ENCODE results near the gene GPR27. TPM values are rescaled to one million over a fixed set of nuclear protein-coding genes. Genes with fewer than 3 reads are reported as not detected.
A peak's percentile ranks its signal among the peaks of the same experiment; 100 is the strongest.

GPR27 gene
- total RNA-seq, 3 donors from 2014 or later (not counting 1 experiment from before 2014, with no cell fraction given): 0.14 to 2.8 TPM; not detected in 1

- Mint-ChIP-seq H3K27me3 (ENCODE audit: low read depth in 2 of 2) (no peaks in the 10 kb centered on the region), H3K4me1 (peaks cover 81 to 93% of the 10 kb centered on the region in 2 donors), H3K27ac (peak overlapping the region; percentile 76 to 97), H3K4me3 (peak overlapping the region; percentile 32), H3K36me3 (no peaks in the 10 kb centered on the region), H3K9me3 (no peaks in the 10 kb centered on the region)
- Histone ChIP-seq H3K27ac (ENCODE audit: low read length) (no peak overlapping the region), H3K27me3 (ENCODE audit: control insufficient read depth, insufficient read depth, low read length) (no peaks in the 10 kb centered on the region), H3K36me3 (ENCODE audit: control insufficient read depth, insufficient read depth, low read length) (no peaks in the 10 kb centered on the region), H3K4me1 (ENCODE audit: control insufficient read depth, insufficient read depth, low read length) (peaks cover 26% of the 10 kb centered on the region), H3K9me3 (ENCODE audit: control insufficient read depth, insufficient read depth, low read length) (no peaks in the 10 kb centered on the region), H3K4me3 (ENCODE audit: low read length) (no peak overlapping the region)
- intact Hi-C loops (cut with micrococcal nuclease): no loop called here
- 39% methylated on average over 4 of the region's 4 CpGs for WGBS (ENCODE audit: insufficient coverage)
- ATAC-seq (peak; percentile 44 to 90 (median 71)), DNase-seq (peak in 1 of 2 donors; percentile 52)
- no peak for TF ChIP-seq CTCF (IDR thresholded peaks at IDR 0.05)
Observed at GRCh38 chr3:71718072-71718471, 35.6 kb upstream of the GPR27 start.

- peaks cover 83 to 85% of the 10 kb centered on the region in 2 donors for H3K4me1 Mint-ChIP-seq
- Histone ChIP-seq H3K4me1 (ENCODE audit: control insufficient read depth, insufficient read depth, low read length) (peaks cover 35% of the 10 kb centered on the region), H3K4me3 (ENCODE audit: low read length) (no peak overlapping the region), H3K9me3 (ENCODE audit: control insufficient read depth, insufficient read depth, low read length) (no peaks in the 10 kb centered on the region), H3K36me3 (ENCODE audit: control insufficient read depth, insufficient read depth, low read length) (no peaks in the 10 kb centered on the region), H3K27ac (ENCODE audit: low read length) (peak overlapping the region; percentile 71), H3K27me3 (ENCODE audit: control insufficient read depth, insufficient read depth, low read length) (no peaks in the 10 kb centered on the region)
- ATAC-seq (no peak), DNase-seq (no peak)
- 94% methylated on average over 7 of the region's 7 CpGs for WGBS (ENCODE audit: insufficient coverage)
- no peaks in the 10 kb centered on the region for H3K27me3 Mint-ChIP-seq (ENCODE audit: low read depth in 2 of 2)
- intact Hi-C loops (cut with micrococcal nuclease): loop anchor here (10.0 kb wide), 2 partner anchors 384 to 724 kb away; partner anchors contain the start of gene RYBP
- H3K9me3 Mint-ChIP-seq: no peaks in the 10 kb centered on the region
- H3K36me3 Mint-ChIP-seq: peaks cover 8% of the 10 kb centered on the region
- H3K27ac Mint-ChIP-seq: peak overlapping the region; percentile 95 to 97
- TF ChIP-seq CTCF (IDR thresholded peaks at IDR 0.05): no peak
- H3K4me3 Mint-ChIP-seq: peak overlapping the region; percentile 74
Observed at GRCh38 chr3:71721002-71721401, 32.7 kb upstream of the GPR27 start.

- ATAC-seq: peak in 1 of 3 donors; percentile 16
- Mint-ChIP-seq H3K27me3 (ENCODE audit: low read depth in 2 of 2) (no peaks in the 10 kb centered on the region), H3K9me3 (no peaks in the 10 kb centered on the region), H3K4me1 (peaks cover 85 to 86% of the 10 kb centered on the region in 2 donors), H3K36me3 (peaks cover 8% of the 10 kb centered on the region), H3K27ac (peak overlapping the region; percentile 95 to 97), H3K4me3 (peak overlapping the region; percentile 74)
- Histone ChIP-seq H3K4me3 (ENCODE audit: low read length) (no peak overlapping the region), H3K27ac (ENCODE audit: low read length) (peak overlapping the region; percentile 71), H3K4me1 (ENCODE audit: control insufficient read depth, insufficient read depth, low read length) (peaks cover 41% of the 10 kb centered on the region), H3K9me3 (ENCODE audit: control insufficient read depth, insufficient read depth, low read length) (no peaks in the 10 kb centered on the region), H3K27me3 (ENCODE audit: control insufficient read depth, insufficient read depth, low read length) (no peaks in the 10 kb centered on the region), H3K36me3 (ENCODE audit: control insufficient read depth, insufficient read depth, low read length) (no peaks in the 10 kb centered on the region)
- 13% methylated on average over 5 of the region's 6 CpGs for WGBS (ENCODE audit: insufficient coverage)
- TF ChIP-seq CTCF (IDR thresholded peaks at IDR 0.05): no peak
- intact Hi-C loops (cut with micrococcal nuclease): loop anchor here (10.0 kb wide), 2 partner anchors 383 to 723 kb away; partner anchors contain the start of gene RYBP
- peak in 1 of 2 donors; percentile 52 for DNase-seq
Observed at GRCh38 chr3:71721651-71722157, 32.0 kb upstream of the GPR27 start.

GRCh38 chr3:71722693-71723092 lies 31.0 kb upstream of the GPR27 start:
- 83% methylated on average over 1 of the region's 1 CpG for WGBS (ENCODE audit: insufficient coverage)
- H3K4me1 Mint-ChIP-seq: peaks cover 76 to 79% of the 10 kb centered on the region in 2 donors
- peak overlapping the region; percentile 100 for H3K4me3 Mint-ChIP-seq
- intact Hi-C loops (cut with micrococcal nuclease): loop anchor here (10.0 kb wide), 2 partner anchors 382 to 722 kb away; partner anchors contain the start of gene RYBP
- no peaks in the 10 kb centered on the region for H3K9me3 ChIP-seq (ENCODE audit: control insufficient read depth, insufficient read depth, low read length)
- no peak for TF ChIP-seq CTCF (IDR thresholded peaks at IDR 0.05)
- DNase-seq (no peak), ATAC-seq (no peak)
- no peak overlapping the region for H3K4me3 ChIP-seq (ENCODE audit: low read length)
- peaks cover 8% of the 10 kb centered on the region for H3K36me3 Mint-ChIP-seq
- no peaks in the 10 kb centered on the region for H3K27me3 Mint-ChIP-seq (ENCODE audit: low read depth in 2 of 2)
- no peaks in the 10 kb centered on the region for H3K9me3 Mint-ChIP-seq
- H3K27me3 ChIP-seq (ENCODE audit: control insufficient read depth, insufficient read depth, low read length): no peaks in the 10 kb centered on the region
- H3K4me1 ChIP-seq (ENCODE audit: control insufficient read depth, insufficient read depth, low read length): peaks cover 41% of the 10 kb centered on the region
- H3K27ac Mint-ChIP-seq: peak overlapping the region; percentile 95 to 97
- no peaks in the 10 kb centered on the region for H3K36me3 ChIP-seq (ENCODE audit: control insufficient read depth, insufficient read depth, low read length)
- H3K27ac ChIP-seq (ENCODE audit: low read length): peak overlapping the region; percentile 71

All from natural killer cell (primary cell).